Natural killer cell (primary cell): Measurements from ENCODE around the gene SUN3. TPM values are rescaled to one million over a fixed set of nuclear protein-coding genes. Genes with fewer than 3 reads are reported as not detected.

Experiments used
- ATAC-seq, 3 donors: fragments of 150-1000 bp in 2 of 3; fragments of 200-7000 bp in 1 of 3; cut with Tn5 transposase; 1 replicate in 1 of 3; 2 replicates in 2 of 3; pipeline ENCODE4 v1.10.0; 2021; ENCODE audit warnings: mild to moderate bottlenecking in 2 of 3, moderate library complexity in 2 of 3
- DNase-seq, 2 donors: peaks; one replicate each; pipeline versions ENCODE4 v3.0.0 to v3.0.0-alpha.2; 2013 to 2021; ENCODE audit warnings: mixed read lengths in 1 of 2
- H3K27ac ChIP-seq: one replicate; pipeline ENCODE4 v1.5.1; 2013; ENCODE audit warnings: mild to moderate bottlenecking, low read length
- H3K27me3 ChIP-seq: one replicate; pipeline ENCODE4 v1.6.1; 2013; ENCODE audit warnings: low read length; ENCODE audit not compliant: control insufficient read depth, insufficient read depth
- H3K36me3 ChIP-seq: one replicate; pipeline ENCODE4 v1.6.1; 2013; ENCODE audit warnings: low read length; ENCODE audit not compliant: control insufficient read depth, insufficient read depth
- H3K4me1 ChIP-seq: one replicate; pipeline ENCODE4 v1.6.1; 2013; ENCODE audit warnings: low read length; ENCODE audit not compliant: control insufficient read depth, insufficient read depth
- H3K4me3 ChIP-seq: one replicate; pipeline ENCODE4 v1.5.1; 2013; ENCODE audit warnings: low read length
- H3K9me3 ChIP-seq: one replicate; pipeline ENCODE4 v1.6.1; 2013; ENCODE audit warnings: low read length; ENCODE audit not compliant: control insufficient read depth, insufficient read depth
- H3K27ac Mint-ChIP-seq, 2 donors: one replicate each; pipeline ENCODE4 v1.8.0; 2022; ENCODE audit warnings: mild to moderate bottlenecking in 2 of 2, mixed read lengths in 2 of 2, moderate library complexity in 1 of 2
- H3K27me3 Mint-ChIP-seq, 2 donors: one replicate each; pipeline ENCODE4 v1.8.0; 2022; ENCODE audit warnings: low read depth in 2 of 2, mixed read lengths in 2 of 2
- H3K36me3 Mint-ChIP-seq: one replicate; pipeline ENCODE4 v1.8.0; 2022; ENCODE audit warnings: mixed read lengths
- H3K4me1 Mint-ChIP-seq, 2 donors: one replicate each; pipeline ENCODE4 v1.8.0; 2022; ENCODE audit warnings: mixed read lengths in 2 of 2
- H3K4me3 Mint-ChIP-seq: one replicate; pipeline ENCODE4 v1.8.0; 2022; ENCODE audit warnings: mild to moderate bottlenecking, moderate library complexity, mixed read lengths
- H3K9me3 Mint-ChIP-seq, 2 donors: one replicate each; pipeline ENCODE4 v1.8.0; 2022; ENCODE audit warnings: mixed read lengths in 2 of 2
- CTCF ChIP-seq: fragments of 200-600 bp; IDR thresholded peaks from one replicate; pipeline ENCODE4 v1.8.0; 2022; ENCODE audit warnings: antibody characterized with exemption
- WGBS: methylation state at CpG from one replicate; pipeline ENCODE4 v1.1.7; 2013; ENCODE audit warnings: missing lambda C conversion rate; ENCODE audit not compliant: insufficient coverage; 5-methylcytosine and 5-hydroxymethylcytosine counted together
- intact Hi-C: fragments of 100-400 bp; cut with micrococcal nuclease; formaldehyde crosslinking; loops from one replicate; pipeline ENCODE4 v1.14.2; 2022
- total RNA-seq, 4 donors: library from RNA; stranded (reverse); fragments of 120-200 nt in 1 of 4; gene quantifications; one replicate each; pipeline versions ENCODE4 v1.2.3 to v1.2.4, GENCODE V29; 2013 to 2022

The SUN3 gene
- total RNA-seq, 3 donors from 2014 or later (not counting 1 experiment from before 2014, with no cell fraction given), result 1.3 TPM; not detected in 2

GRCh38 chr7:47968847-47969774 lies 59.8 kb downstream of the SUN3 start:
- 85% methylated on average over 5 of the region's 5 CpGs for WGBS
- no peaks in the 10 kb centered on the region for H3K9me3 ChIP-seq
- peaks cover 86% of the 10 kb centered on the region for H3K36me3 ChIP-seq
- Mint-ChIP-seq H3K27ac (peak overlapping the region; percentile 2 to 34), H3K36me3 (peaks cover 32% of the 10 kb centered on the region), H3K27me3 (no peaks in the 10 kb centered on the region), H3K4me3 (no peak overlapping the region), H3K9me3 (no peaks in the 10 kb centered on the region), H3K4me1 (peaks cover 26 to 42% of the 10 kb centered on the region in 2 donors)
- DNase-seq (peak; percentile 29 to 73), ATAC-seq (peak; percentile 58 to 81 (median 79))
- no peak overlapping the region for H3K4me3 ChIP-seq
- H3K27me3 ChIP-seq, result no peaks in the 10 kb centered on the region
- intact Hi-C loops, result no loop called here
- TF ChIP-seq CTCF, result peak; percentile 84
- no peak overlapping the region for H3K27ac ChIP-seq
- H3K4me1 ChIP-seq, result peaks cover 2% of the 10 kb centered on the region

- Mint-ChIP-seq H3K36me3 (peaks cover 30% of the 10 kb centered on the region), H3K4me3 (no peak overlapping the region), H3K27ac (no peak overlapping the region), H3K4me1 (peaks cover 19 to 34% of the 10 kb centered on the region in 2 donors), H3K27me3 (no peaks in the 10 kb centered on the region), H3K9me3 (no peaks in the 10 kb centered on the region)
- H3K9me3 ChIP-seq, result no peaks in the 10 kb centered on the region
- DNase-seq (no peak), ATAC-seq (no peak)
- H3K27ac ChIP-seq, result no peak overlapping the region
- H3K36me3 ChIP-seq, result peaks cover 85% of the 10 kb centered on the region
- no peaks in the 10 kb centered on the region for H3K27me3 ChIP-seq
- 97% methylated on average over 2 of the region's 2 CpGs for WGBS
- H3K4me3 ChIP-seq, result no peak overlapping the region
- no peak for TF ChIP-seq CTCF
- intact Hi-C loops, result no loop called here
- H3K4me1 ChIP-seq, result peaks cover 2% of the 10 kb centered on the region
These were observed 61.2 kb downstream of the SUN3 start for GRCh38 chr7:47967708-47968107.

GRCh38 chr7:47967123-47967522 lies 61.8 kb downstream of the SUN3 start:
- peaks cover 30% of the 10 kb centered on the region for H3K36me3 Mint-ChIP-seq

More at GRCh38 chr7:47967123-47967522, 61.8 kb downstream of the SUN3 start:
- Mint-ChIP-seq H3K9me3 (no peaks in the 10 kb centered on the region), H3K27ac (no peak overlapping the region), H3K27me3 (no peaks in the 10 kb centered on the region), H3K4me1 (peaks cover 19 to 34% of the 10 kb centered on the region in 2 donors), H3K4me3 (no peak overlapping the region)
- no peak overlapping the region for H3K27ac ChIP-seq
- no peak overlapping the region for H3K4me3 ChIP-seq
- no peak for TF ChIP-seq CTCF
- ATAC-seq (no peak), DNase-seq (no peak)
- peaks cover 2% of the 10 kb centered on the region for H3K4me1 ChIP-seq
- peaks cover 85% of the 10 kb centered on the region for H3K36me3 ChIP-seq
- H3K9me3 ChIP-seq, result no peaks in the 10 kb centered on the region
- 96% methylated on average over 5 of the region's 5 CpGs for WGBS
- intact Hi-C loops, result no loop called here
- no peaks in the 10 kb centered on the region for H3K27me3 ChIP-seq
